ENCODE measurements around the gene CDKN2B-AS1.

The CDKN2B-AS1 gene

DNA sequence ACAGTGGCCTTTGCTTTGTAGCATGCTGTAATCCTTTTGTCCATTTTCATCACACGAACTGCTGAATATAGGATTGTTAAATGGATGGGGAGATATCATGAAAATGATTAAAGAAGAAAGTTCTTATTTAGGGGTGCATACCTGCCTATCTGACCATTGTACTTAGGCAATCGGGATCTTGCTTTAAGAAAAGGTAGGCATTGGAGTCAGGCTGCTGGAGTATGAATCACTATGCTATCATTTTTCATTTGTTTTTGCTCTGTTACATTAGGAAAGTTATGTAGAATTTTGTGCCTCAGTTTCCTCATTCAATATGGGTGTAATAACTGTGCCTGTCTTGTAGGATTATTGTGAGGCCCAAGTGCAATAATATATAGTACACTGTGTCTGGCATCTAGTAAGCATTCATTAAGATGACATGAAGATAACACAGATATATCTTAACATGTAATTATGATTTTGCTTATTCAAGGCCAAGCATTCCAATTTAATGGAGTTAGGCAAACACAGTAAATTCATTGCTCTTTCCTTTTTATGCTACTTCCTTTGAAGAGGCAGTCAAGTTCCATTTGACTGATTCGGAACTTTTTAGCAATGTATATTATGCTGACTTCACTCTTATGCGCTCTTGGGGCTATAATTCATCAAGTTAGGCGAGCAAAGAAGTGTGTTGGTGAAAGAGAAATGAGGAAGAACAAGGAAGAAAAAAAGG is 124.4 kb downstream of the CDKN2B-AS1 start:
- no peak for DNase-seq (ENCODE audit: low spot score)

DNA sequence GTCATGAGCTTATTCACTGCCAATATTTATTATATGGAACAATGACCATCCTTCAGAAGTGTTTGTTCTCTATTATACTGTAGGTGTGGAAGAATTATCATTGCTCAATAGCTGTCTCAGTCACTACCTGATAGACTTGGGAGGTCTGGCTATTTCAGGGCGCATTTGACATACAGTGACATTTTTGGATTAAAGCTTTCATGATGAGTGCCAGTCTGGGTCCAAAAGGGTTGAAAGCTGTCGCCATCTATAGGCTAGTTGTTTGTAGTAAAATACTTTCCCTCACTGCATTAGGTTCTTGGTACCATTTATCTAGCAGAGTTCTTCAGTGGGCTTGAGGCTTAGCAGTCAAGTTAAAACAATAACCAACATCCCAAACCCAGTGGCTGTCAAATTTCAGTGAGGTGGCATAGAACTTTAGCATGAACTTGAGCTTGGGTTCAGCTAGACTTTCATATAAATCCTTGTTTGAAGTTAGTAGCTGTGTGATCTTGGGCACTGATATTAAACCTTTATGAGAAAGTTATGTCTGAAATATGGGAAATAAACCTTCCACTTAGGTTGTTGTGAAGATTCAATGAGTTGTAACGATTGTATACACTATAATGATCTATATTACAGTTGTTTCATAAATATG is 125.0 kb downstream of the CDKN2B-AS1 start:
- peak; percentile 62 for DNase-seq (ENCODE audit: low spot score)

DNA sequence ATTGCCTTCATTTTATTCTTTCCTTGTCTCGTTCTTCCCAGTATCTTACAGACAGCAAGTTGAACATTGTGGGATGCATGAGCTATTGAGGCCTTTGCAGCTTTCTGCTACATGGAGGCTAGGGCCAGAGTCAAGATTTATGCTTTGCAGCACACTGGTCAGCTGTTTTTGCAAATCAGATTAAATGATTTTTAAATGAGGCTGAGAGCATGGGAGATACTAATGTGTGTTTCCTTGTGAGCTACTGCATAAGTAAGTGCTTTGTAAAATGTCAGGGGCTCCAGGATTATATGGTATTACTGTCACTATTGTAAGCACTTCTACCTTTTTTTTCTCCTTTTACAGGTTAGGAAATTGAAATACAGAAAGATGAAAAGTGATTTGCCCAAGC is 125.6 kb downstream of the CDKN2B-AS1 start:
- DNase-seq (ENCODE audit: low spot score) = no peak

DNA sequence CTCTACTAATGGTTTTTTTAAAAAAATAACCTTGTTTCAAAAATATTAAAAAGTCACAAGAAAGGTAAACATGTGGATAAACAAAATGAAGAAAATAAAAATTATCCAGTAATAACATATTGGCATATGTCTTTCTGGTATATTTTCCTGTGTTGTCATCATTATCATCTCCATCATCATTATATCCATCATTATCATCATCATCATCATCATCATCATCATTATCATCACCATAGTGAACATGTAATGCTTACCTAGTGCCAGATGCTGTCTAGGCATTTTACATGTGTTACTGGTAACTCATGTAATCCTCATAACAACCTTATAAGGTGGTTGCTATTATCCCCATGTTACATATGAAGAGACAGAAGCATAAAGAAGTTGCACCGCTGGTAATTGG is 126.0 kb downstream of the CDKN2B-AS1 start:
- no peak for DNase-seq (ENCODE audit: low spot score)

DNA sequence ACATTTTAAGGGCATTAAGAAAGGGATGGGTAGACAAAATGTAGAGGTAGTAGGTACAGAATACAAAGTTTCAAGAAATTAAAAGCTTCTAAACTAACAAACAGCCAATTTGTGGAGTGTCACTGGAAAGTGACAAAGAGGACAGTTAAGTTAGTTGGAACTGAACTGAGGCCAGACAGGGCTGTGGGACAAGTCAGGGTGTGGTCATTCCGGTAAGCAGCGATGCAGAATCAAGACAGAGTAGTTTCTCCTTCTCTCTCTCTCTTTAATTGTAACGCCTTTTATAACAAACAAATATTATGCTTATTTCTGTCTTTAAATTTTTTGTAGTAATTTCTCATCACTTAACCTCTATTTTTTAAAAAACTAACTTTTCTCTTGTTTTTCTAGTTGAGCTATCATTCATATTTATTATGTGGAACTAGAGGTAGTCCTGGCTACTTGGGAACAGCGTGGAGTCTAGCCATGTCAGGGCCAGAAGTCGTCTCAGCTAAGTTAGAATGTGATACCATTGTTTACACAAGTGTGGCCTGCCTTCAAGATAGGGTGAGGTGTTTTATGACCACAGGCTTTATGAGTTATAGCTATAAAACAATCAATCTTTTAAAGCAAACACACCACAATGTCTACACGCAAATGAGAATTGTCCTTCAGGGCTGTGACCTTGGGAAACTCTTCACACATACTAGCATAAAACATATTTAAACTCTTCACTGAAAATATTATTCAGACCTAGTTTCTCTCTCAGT is 129.8 kb downstream of the CDKN2B-AS1 start:
- peak; percentile 82 for DNase-seq (ENCODE audit: low spot score)

DNA sequence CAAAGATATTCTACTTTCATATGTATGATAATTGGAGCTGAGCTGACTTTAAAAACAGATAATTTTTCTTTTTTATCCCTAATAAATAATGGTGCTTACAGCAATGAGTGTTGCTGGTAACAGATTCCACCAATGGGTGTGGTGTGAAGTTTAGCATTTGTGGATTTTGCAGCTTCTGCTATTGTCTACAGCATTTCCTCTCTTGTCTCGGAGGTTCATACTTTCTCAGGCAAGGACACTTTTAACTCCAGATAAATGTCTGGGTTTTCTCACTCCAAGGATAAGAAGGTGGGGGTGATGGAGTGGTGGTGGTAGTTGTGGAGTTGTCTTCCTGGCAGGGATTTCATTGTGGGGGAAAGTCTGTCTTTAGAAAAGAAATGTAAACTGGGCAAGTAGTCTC is 134.5 kb downstream of the CDKN2B-AS1 start:
- no peak for DNase-seq (ENCODE audit: low spot score)

DNA sequence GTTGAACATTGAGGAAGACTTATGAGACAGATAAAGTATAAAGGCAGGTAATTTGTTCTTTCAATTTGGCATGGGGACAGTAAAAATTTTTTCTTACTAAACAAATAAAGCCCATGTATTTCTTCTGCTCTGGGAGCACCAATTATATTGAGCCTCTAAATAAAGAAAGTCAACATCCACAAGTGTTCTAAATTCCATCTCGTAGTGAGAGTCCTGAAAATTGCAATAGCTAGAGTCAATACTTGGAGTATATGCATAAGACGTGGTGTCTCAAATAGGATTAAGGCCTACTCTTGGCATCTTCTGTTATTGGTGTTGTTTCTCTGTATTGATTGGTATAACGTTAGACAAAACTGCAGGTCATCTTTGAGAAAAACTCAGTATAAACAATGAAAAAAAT is 135.0 kb downstream of the CDKN2B-AS1 start:
- DNase-seq (ENCODE audit: low spot score) = no peak

DNA sequence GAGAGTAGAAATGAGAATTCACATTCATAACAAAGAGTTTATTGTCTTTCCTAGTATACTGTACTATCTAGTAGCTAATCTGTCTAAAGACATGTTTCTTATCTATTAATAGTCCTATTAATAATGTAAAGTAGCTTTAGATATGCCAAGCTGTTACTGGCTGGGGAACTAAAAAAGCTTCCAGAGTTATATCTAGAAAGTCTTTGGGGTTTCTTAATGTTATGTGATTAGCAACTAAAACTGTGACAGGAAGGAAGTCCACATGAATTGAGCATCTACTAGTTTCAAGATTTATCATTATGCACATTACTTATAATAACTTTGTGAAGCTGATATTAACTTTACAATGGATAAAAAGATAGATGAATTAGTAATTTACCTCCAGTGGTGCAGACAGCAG is 137.2 kb downstream of the CDKN2B-AS1 start:
- DNase-seq (ENCODE audit: low spot score) = no peak

DNA sequence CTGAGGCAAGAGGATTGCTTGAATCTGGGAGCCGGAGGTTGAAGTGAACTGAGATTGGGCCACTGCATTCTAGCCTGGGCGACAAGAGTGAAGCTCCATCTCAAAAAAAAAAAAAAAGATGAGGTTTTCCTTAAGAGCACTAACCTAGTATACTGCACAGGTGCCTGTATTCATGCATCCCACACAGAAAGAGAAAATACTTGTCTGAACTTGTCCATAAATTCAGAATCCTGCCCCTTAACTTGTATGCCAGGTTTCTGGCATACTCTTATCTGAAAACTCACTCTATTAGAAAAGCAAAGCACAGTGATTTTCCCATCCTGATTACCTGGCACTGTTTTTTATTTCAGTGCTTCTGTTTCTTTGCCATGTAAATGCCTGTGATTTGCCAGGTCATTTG is 139.8 kb downstream of the CDKN2B-AS1 start:
- no peak for DNase-seq (ENCODE audit: low spot score)

DNA sequence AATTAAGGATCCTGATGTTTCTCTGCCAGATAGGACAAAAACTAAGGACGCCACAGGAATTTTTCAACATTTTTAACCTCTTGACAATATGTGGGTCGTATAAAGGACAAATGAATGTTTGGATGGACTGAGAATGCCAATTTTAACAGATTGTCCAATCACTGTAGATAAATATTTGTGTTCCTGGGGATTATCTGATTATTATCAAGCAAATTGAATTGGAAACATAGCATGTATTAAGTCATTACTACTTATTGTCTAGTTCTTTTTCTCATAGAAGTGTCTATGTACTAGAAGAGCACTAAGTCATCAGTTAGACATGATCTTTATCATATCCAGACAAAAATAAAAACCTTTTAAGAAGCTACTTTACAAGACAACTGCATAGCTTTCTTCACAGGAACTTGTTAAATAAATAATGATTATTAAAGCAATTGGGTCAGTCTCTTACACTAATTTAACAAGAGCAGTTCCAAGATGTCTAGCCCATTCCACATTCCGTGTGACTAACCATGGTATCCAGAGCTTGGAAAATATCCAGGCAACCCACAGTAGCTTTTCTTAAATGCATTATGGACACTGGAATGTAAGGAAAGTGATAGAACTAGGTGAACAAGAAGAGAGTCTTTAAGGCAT is 142.0 kb downstream of the CDKN2B-AS1 start:
- DNase-seq (ENCODE audit: low spot score) = no peak

DNA sequence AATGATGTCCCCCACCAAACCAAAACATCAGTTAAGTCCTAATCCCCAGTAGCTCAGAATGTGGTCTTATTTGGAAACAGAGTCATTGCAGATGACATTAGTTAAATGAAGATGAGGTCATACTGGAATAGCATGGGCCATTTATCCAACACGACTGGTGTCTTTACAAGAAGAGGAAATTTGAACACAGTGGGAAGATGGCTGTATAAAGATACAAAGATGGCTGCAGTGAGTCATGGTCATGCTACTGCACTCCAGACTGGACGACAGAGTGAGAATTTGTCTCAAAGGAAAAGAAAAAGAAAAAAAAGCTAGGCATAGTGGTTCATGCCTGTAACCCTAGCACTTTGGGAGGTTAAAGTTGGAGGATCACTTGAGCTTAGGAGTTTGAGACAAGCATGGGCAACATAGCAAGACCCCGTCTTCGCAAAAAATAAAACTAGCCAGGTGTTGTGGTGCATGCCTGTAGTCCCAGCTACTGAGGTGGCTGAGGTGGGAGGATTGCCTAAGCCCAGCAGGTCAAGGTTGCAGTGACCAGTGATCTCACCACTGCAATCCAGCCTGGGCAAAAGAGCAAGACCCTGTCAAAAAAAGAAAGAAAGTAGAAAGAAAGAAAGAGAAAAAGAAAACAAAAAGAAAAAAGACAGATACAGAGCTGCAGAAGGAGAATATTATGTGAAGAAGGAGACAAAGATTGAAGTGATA is 144.5 kb downstream of the CDKN2B-AS1 start:
- no peak for DNase-seq (ENCODE audit: low spot score)

DNA sequence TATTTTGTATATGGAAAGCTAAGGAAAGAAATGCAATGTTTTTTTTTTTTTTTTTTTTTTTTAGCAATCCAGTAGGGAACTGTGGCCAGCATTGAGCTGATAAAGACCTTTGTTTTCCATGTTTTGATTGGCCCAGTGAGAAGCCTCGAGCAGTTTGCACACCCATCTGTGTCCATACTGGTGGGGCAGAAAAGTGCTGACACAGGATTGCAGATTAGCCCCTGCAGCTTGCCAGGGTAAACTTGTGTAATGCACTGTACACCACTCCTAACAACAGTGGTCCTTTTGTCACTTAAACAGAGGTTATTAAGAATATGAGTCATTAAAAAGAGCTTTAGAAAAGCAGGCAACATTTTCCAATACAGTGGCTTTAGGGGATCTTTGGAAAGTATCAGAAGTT is 147.3 kb downstream of the CDKN2B-AS1 start:
- peak; percentile 81 for DNase-seq (ENCODE audit: low spot score)

DNA sequence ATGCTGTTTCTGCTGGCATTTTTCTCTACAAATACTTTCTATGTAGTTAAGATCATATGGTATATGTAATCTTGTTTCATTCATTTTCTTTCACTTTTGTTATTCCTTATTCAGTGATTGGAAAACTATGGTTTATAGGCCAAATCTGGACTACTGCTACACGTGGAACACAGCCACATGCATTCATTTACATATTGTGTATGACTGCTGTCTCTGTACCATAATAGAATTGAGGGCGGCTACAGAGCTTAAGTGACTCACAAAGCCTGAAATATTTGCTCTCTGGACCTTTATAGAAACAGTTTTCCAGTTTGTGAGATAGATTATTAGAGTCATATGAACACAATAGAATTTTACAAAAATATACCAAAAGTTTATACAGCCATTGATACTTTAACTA is 148.1 kb downstream of the CDKN2B-AS1 start:
- peak; percentile 80 for DNase-seq (ENCODE audit: low spot score)

DNA sequence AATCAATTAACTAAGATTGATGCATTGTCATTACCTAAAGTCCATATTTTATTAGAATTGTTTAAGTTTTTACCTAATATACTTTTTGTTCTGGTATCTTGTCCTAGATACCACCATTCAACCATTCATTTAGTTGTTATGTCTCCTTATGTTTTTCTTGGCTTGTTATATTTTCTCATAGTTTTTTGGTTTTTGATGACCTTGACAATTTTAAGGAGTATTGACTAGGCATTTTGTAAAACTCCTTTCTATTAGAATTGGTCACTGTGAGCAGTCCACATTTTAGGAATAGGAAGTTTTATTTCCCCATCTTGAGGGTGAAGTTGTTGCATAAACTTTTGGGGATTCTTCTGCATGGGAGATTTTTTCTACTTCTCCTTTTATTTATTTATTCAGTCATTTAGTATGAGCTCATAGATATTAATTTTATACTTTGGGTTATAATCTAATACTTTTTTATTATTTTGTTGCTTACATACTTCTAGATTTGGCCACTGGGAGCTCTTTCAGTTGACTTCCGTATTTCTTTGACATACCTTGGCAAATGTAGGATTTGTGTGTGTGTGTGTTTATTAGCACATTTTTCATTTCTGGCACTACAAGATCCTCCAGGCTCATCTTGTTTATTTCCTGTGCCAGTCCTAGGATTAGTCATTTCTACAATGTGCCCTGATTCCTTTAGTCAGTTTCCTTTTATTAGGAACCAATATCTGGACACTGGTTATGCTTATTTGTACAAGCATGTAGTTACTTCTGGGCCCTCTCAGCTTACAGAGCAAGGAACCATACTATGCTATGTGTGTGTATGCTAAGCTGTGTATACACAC is 149.4 kb downstream of the CDKN2B-AS1 start:
- DNase-seq (ENCODE audit: low spot score) = no peak

DNA sequence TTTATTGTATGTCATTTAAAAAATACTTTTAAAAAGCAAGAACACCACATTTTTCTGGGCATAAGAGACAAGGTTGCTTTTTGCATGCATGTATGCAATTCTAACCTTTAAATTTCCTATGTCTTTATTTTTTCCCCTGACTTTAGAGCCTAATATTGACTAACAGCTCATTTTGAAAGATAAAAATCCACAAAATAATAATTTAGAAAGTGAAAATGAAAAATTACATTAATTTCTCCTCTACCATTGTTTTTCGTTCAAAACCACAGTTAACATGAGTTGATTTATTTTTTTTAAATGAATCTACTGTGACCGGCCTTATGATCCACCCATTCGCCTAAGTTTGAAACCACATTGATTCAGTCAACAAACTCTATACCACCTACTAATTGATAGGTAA is 152.0 kb downstream of the CDKN2B-AS1 start:
- DNase-seq (ENCODE audit: low spot score) = no peak

DNA sequence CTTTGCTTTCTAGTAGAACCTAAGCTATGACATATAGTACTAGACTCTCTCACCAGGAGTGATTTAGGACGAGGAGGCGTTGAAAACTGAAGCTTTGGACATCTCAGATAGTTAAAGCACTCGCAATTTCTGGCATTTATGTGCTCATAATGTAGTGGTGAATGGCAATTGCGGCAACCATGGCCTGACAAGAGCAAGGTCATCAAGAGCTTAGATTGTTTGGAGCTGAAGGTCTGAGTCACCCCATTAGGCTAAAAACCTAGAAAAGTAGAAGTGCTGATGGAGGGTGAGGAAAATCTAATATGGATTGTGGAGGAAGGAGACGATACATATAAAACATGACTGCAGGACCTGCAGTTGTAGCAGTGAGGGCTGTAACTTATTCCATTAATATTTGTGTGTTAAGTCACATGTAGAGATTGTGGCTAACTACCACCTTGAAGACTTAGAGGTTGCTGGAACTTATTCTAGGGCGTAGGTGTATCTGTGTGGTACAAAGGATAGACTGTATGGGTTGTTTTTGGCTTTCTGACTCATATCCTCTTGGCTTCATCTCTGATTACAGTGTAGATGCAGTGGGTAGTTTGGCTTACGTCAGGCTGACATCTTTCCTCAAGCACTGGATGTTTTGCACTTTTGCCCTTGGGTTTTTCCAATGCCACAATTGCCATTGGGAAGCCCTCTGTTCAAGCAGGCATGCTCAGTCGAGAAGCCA is 153.4 kb downstream of the CDKN2B-AS1 start:
- DNase-seq (ENCODE audit: low spot score) = peak; percentile 94

DNA sequence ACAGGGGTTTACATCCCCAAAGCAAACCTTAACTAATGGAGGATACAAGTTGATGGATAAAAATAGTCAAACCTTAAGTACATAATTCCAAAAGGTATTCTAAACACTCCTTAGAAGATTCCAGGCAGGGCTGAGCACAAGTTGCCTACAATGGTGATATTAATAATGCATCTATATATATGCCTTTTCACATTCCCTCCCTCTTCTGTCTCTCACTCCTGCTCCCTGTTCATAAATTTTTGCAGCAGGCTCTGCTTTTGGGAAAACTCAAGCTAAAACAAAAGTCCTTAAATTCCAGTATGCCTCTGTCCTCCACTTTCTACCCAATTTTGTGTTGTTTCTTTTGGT is 153.9 kb downstream of the CDKN2B-AS1 start:
- DNase-seq (ENCODE audit: low spot score) = no peak

DNA sequence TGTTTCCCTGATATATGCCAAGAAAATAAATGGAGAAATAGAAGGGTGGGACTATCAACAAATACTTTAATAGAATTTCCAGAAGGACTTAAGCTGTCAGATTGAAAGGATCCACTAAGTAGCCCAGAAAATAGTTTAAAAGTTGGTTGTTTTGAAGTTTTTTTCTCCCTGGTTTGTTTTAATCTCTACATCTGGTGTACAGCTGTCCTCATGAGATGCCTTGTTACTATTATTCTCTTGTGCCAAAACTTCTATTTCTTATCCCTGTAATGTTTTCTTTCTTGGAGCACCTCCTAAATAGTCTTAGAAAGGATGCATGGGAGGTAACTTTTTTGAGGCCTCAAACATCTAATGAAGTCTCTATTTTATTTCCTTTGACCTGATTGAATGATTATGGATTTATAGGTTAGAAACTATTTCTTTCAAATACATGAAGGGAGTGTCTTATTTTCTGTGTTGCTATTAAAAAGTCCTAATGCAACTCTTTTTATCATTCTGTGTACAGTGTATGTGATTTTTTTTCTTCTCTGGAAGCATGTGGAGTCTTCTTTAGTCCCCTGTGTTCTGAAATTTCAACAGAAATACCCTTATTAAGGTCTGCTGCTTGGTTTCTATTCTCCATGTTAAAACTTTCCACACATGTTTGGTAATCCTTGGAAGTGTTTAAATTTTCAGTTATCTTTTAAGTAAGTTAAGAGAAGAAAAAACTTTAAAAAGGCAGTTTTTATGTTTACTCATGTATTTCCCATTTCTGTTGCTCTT is 154.5 kb downstream of the CDKN2B-AS1 start:
- no peak for DNase-seq (ENCODE audit: low spot score)

DNA sequence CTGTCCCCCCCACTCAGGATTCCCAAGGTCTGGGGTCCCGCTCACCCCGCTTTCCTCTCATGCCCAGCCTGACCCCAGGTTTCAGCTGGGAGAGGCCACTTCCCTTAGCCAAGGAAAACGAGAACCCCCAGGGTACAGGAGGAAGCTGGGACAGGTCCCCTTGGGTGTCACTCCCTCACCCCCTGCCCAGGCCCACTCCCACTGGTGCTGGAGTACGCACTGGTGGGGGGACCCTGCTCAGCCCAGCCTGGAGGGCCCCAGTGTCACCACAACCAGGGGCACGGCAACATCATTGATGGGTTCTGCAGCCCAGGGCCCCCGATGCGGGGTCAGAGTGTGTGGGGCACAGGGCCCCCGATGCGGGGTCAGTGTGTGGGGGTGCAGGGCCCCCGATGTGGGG is 159.5 kb downstream of the CDKN2B-AS1 start:
- no peak for DNase-seq (ENCODE audit: low spot score)

DNA sequence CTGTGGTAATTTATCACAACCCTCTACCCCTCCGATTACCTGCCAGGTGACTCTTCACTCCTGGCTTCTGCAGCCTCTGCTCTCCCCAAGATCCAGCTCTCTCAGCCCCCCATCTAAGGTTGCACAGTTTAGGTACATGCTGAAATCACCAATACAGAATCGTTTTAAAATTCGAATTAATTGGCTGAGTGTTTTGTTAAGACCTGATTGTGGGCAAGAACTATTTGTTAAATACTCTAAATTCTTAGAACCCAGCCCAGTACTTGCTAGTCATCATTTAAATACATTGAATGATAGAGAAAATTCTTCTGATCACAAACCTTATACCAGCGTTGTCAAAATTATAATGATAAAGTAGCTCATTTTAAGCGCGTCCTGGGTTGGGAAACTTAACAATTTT is 162.0 kb downstream of the CDKN2B-AS1 start:
- no peak for DNase-seq (ENCODE audit: low spot score)

Measured in SW480 (cell line).